Measurements from ENCODE around the gene LSM3. TPM values are rescaled to one million over a fixed set of nuclear protein-coding genes. Genes with fewer than 3 reads are reported as not detected.

LSM3 gene
- total and polyA plus RNA-seq, 9 of the 15 experiments (the other 6 are each of a cell fraction or from before 2014, with no cell fraction given), result 33.8 to 203 (median 61.2) TPM

DNA sequence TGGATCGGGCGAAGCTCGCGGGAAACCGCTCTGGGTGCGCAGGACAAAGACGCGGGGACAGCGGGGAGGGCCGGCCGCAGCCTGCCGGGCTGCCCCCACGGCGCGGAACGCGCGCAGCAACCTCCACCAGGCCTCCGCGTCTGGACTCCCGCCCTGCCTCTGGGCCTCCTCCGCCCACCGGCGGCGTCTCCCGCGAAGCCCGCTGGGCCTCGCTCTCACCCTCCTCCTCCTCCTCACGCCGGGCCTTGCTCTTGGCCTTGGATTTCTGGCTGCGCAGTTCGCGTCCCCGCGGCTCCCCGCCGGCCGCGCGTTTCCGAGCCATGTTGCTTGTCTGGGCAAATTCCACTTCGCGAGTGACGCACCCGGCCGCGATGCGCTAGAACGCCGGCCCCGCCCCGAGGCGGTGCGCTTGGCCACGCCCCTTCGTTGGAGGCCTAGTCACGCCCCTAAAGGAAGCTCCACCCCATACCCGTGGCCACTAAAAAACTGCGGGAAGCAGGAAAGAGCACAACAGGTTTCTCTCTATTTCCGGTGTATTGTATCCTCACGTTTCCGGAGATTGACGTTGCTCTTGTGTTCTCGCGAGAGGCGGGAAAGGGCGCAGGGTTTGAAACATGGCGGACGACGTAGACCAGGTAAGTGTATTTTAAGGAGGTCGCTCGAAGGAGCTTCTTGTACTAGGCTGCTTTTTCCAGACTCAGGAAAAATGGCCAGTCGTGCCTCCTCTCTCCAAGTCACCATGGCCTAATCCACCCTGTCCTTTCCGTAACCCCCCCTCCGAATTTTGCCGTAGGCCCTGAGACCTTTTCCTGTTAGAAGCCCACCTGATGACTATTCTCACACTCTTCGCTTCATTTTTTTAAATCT lies at the start of gene LSM3, which contains the start of gene XPC (continued):
- TF ChIP-seq MBD2 (IDR thresholded peaks at IDR 0.05; ENCODE audit: borderline replicate concordance, low read depth) (peak; percentile 74; the same call in 1 of the 2 replicates), MAFK (IDR thresholded peaks at IDR 0.05; ENCODE audit: low read length) (peak; percentile 40), FOXK2 (conservative IDR thresholded peaks at IDR 0.05 in 1 of 2, IDR thresholded peaks at IDR 0.05 in 1 of 2; ENCODE audit: low read depth in 2 of 2) (peak; percentile 96 to 98), POLR2AphosphoS5 (IDR thresholded peaks at IDR 0.05; ENCODE audit: control insufficient read depth, insufficient read depth, low read depth, low read length) (peak; percentile 94), RBM25 (IDR thresholded peaks at IDR 0.05; ENCODE audit: low read depth, low read length, severe bottlenecking) (peak; percentile 99), ZSCAN29 (IDR thresholded peaks at IDR 0.05) (no peak), CEBPG (CRISPR knock-in tag; IDR thresholded peaks at IDR 0.05) (peak; percentile 24; the same call in 1 of the 2 replicates), CEBPG (tag; conservative IDR thresholded peaks at IDR 0.05 in 1 of 2, IDR thresholded peaks at IDR 0.05 in 1 of 2) (no peak)

- ATAC-seq (no peak), FAIRE-seq (no peak), DNase-seq (ENCODE audit: extremely low read depth in 1 of 4, low spot score in 3 of 4) (no peak)
- Histone ChIP-seq H3K4me2 (ENCODE audit: insufficient read depth, low read length) (no peak overlapping the region), H3K4me1 (replicated peaks in 1 of 2; ENCODE audit: control insufficient read depth in 2 of 2, insufficient read depth in 2 of 2, low read length in 2 of 2) (peaks cover 17 to 18% of the 10 kb centered on the region in 2 experiments), H3K27ac (ENCODE audit: extremely low read depth, low read depth, low read length) (no peak overlapping the region), H3K79me2 (ENCODE audit: control insufficient read depth, insufficient read depth, low read length) (peaks cover 46% of the 10 kb centered on the region), H3K27me3 (ENCODE audit: control insufficient read depth in 2 of 2, insufficient read depth in 2 of 2, low read length in 2 of 2) (no peaks in the 10 kb centered on the region), H3K9me3 (replicated peaks; ENCODE audit: control insufficient read depth, insufficient read depth, low read depth, low read length) (no peaks in the 10 kb centered on the region), H4K20me1 (replicated peaks; ENCODE audit: control insufficient read depth, insufficient read depth, low read length) (peaks cover 10% of the 10 kb centered on the region), H3K36me3 (ENCODE audit: control insufficient read depth, insufficient read depth, low read length) (peaks cover 77% of the 10 kb centered on the region), H3K4me3 (no peak overlapping the region), H3K9ac (ENCODE audit: insufficient read depth in 1 of 2, low read depth in 2 of 2, low read length in 2 of 2) (no peak overlapping the region), H3K9me1 (ENCODE audit: control insufficient read depth, insufficient read depth, low read length) (peaks cover 5% of the 10 kb centered on the region), H2AFZ (ENCODE audit: low read depth, low read length) (no peak overlapping the region)
- POLR2A ChIA-PET, result no interaction called here
- in situ Hi-C loops (cut with MboI), result no loop called here
- BruUV-seq (replicated peaks), result no TSS peak
- 95% methylated on average over 6 of the region's 6 CpGs for WGBS (ENCODE audit: insufficient coverage, low coverage, missing lambda C conversion rate)
- intact Hi-C loops (cut with micrococcal nuclease), result loop anchor here (10.0 kb wide), 1 partner anchor 474 kb away; no protein-coding TSS in a partner anchor
- CTCF ChIA-PET (ENCODE audit: low intra/inter-chr PET ratio), result no interaction called here
- TF ChIP-seq RB1 (IDR thresholded peaks at IDR 0.05; ENCODE audit: low read depth) (no peak), NR1H2 (CRISPR knock-in tag; IDR thresholded peaks at IDR 0.05) (no peak), KDM2B (CRISPR knock-in tag; IDR thresholded peaks at IDR 0.05) (no peak), ZNF384 (IDR thresholded peaks at IDR 0.05; ENCODE audit: low read depth, low read length) (no peak), NR0B1 (IDR thresholded peaks at IDR 0.05; ENCODE audit: partially characterized antibody) (no peak)
- TF ChIP-seq, protein P1, sequence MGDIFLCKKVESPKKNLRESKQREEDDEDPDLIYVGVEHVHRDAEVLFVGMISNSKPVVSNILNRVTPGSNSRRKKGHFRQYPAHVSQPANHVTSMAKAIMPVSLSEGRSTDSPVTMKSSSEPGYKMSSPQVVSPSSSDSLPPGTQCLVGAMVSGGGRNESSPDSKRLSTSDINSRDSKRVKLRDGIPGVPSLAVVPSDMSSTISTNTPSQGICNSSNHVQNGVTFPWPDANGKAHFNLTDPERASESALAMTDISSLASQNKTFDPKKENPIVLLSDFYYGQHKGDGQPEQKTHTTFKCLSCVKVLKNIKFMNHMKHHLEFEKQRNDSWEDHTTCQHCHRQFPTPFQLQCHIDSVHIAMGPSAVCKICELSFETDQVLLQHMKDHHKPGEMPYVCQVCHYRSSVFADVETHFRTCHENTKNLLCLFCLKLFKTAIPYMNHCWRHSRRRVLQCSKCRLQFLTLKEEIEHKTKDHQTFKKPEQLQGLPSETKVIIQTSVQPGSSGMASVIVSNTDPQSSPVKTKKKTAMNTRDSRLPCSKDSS (IDR thresholded peaks at IDR 0.05; ENCODE audit: low read depth, partially characterized antibody), result no peak
- TF ChIP-seq, protein P2, sequence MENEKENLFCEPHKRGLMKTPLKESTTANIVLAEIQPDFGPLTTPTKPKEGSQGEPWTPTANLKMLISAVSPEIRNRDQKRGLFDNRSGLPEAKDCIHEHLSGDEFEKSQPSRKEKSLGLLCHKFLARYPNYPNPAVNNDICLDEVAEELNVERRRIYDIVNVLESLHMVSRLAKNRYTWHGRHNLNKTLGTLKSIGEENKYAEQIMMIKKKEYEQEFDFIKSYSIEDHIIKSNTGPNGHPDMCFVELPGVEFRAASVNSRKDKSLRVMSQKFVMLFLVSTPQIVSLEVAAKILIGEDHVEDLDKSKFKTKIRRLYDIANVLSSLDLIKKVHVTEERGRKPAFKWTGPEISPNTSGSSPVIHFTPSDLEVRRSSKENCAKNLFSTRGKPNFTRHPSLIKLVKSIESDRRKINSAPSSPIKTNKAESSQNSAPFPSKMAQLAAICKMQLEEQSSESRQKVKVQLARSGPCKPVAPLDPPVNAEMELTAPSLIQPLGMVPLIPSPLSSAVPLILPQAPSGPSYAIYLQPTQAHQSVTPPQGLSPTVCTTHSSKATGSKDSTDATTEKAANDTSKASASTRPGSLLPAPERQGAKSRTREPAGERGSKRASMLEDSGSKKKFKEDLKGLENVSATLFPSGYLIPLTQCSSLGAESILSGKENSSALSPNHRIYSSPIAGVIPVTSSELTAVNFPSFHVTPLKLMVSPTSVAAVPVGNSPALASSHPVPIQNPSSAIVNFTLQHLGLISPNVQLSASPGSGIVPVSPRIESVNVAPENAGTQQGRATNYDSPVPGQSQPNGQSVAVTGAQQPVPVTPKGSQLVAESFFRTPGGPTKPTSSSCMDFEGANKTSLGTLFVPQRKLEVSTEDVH (IDR thresholded peaks at IDR 0.05; ENCODE audit: low read depth, partially characterized antibody), result no peak
Observed at GRCh38 chr3:14129296-14129695, 49.3 kb upstream of the LSM3 start.

Data from K562 (cell line).